Immature natural killer cell (primary cell): ENCODE results near the gene TPST1. TPM values are rescaled to one million over a fixed set of nuclear protein-coding genes. Genes with fewer than 3 reads are reported as not detected.
"Not testable (repeated sequence)": the region's sequence is repeated elsewhere in the genome, so short reads cannot be mapped to it uniquely, and the experiment has no call there.

ENCODE experiments used
- DNase-seq, 3 donors: peaks; one replicate each; pipeline ENCODE4 v3.0.0; 2022; ENCODE audit warnings: mixed read lengths in 1 of 3
- H3K27ac Mint-ChIP-seq, 6 donors: one replicate each; pipeline ENCODE4 v1.8.0; 2020; ENCODE audit warnings: mixed read lengths in 6 of 6, mild to moderate bottlenecking in 5 of 6, inconsistent platforms in 4 of 6, moderate library complexity in 3 of 6
- H3K27me3 Mint-ChIP-seq, 3 donors: one replicate each; pipeline ENCODE4 v1.8.0; 2020 to 2021; ENCODE audit warnings: low read depth in 3 of 3, mild to moderate bottlenecking in 3 of 3, mixed read lengths in 3 of 3, moderate library complexity in 3 of 3, inconsistent platforms in 1 of 3
- H3K36me3 Mint-ChIP-seq, 3 donors: one replicate each; pipeline ENCODE4 v1.8.0; 2020; ENCODE audit warnings: mixed read lengths in 3 of 3, inconsistent platforms in 2 of 3, mild to moderate bottlenecking in 2 of 3
- H3K4me1 Mint-ChIP-seq, 2 donors: one replicate each; pipeline ENCODE4 v1.8.0; 2020; ENCODE audit warnings: inconsistent platforms in 2 of 2, mild to moderate bottlenecking in 2 of 2, mixed read lengths in 2 of 2, moderate library complexity in 1 of 2
- H3K4me3 Mint-ChIP-seq, 5 donors: one replicate each; pipeline ENCODE4 v1.8.0; 2020; ENCODE audit warnings: mild to moderate bottlenecking in 5 of 5, mixed read lengths in 5 of 5, inconsistent platforms in 3 of 5, moderate library complexity in 3 of 5
- H3K9me3 Mint-ChIP-seq, 6 donors: one replicate each; pipeline ENCODE4 v1.8.0; 2020; ENCODE audit warnings: mild to moderate bottlenecking in 6 of 6, mixed read lengths in 6 of 6, inconsistent platforms in 4 of 6, moderate library complexity in 3 of 6
- polyA plus RNA-seq, 3 donors: library from polyadenylated mRNA; unstranded; fragments of 300-500 nt; fragmentation: Illumina TruSeq; gene quantifications; one replicate each; pipeline ENCODE4 v1.2.3, GENCODE V29; 2021

TPST1 gene
- polyA plus RNA-seq: 1 to 10 TPM; 2.4 to 3.9 (median 3.2) TPM

- Mint-ChIP-seq H3K27ac (peak within 1 kb of the TSS; percentile 58 to 88 (median 85)), H3K27me3 (peaks cover 5 to 13% (median 11%) of the 10 kb centered on the region in 3 donors), H3K9me3 (no peaks in the 10 kb centered on the region), H3K4me3 (peak within 1 kb of the TSS; percentile 84 to 98 (median 88)), H3K4me1 (peaks cover 27 to 39% of the 10 kb centered on the region in 2 donors), H3K36me3 (peaks cover 0 to 2% (median 0%) of the 10 kb centered on the region in 3 donors)
- DNase-seq: peak; percentile 88 to 91 (median 89)
Measured at GRCh38 chr7:66204822-66205740, at the start of gene TPST1. TPST1 (plus strand) TSS chr7:66205334; CDS start chr7:66240426, 35,092 bp downstream.

GRCh38 chr7:66156035-66156434, 49.1 kb upstream of the TPST1 start:
- not testable (repeated sequence) for H3K27ac Mint-ChIP-seq, DNase-seq, H3K9me3 Mint-ChIP-seq, H3K4me3 Mint-ChIP-seq, H3K27me3 Mint-ChIP-seq
- peaks cover 16 to 38% (median 29%) of the 10 kb centered on the region in 3 donors for H3K36me3 Mint-ChIP-seq
- peaks cover 10 to 20% of the 10 kb centered on the region in 2 donors for H3K4me1 Mint-ChIP-seq

- H3K27me3 Mint-ChIP-seq: peaks cover 0 to 2% (median 0%) of the 10 kb centered on the region in 3 donors
- no peaks in the 10 kb centered on the region for H3K9me3 Mint-ChIP-seq
- no peak overlapping the region for H3K4me3 Mint-ChIP-seq
- peaks cover 4 to 10% of the 10 kb centered on the region in 2 donors for H3K4me1 Mint-ChIP-seq
- H3K27ac Mint-ChIP-seq: no peak overlapping the region
- DNase-seq: no peak
- H3K36me3 Mint-ChIP-seq: peaks cover 13 to 37% (median 26%) of the 10 kb centered on the region in 3 donors
Measured at GRCh38 chr7:66157060-66157459, 48.1 kb upstream of the TPST1 start.

- Mint-ChIP-seq H3K4me1 (no peaks in the 10 kb centered on the region), H3K9me3 (no peaks in the 10 kb centered on the region), H3K27ac (no peak overlapping the region), H3K36me3 (peaks cover 3 to 19% (median 18%) of the 10 kb centered on the region in 3 donors), H3K4me3 (no peak overlapping the region), H3K27me3 (peaks cover 0 to 3% (median 2%) of the 10 kb centered on the region in 3 donors)
- DNase-seq: no peak
Measured at GRCh38 chr7:66162622-66163021, 42.5 kb upstream of the TPST1 start.

- no peak overlapping the region for H3K27ac Mint-ChIP-seq
- no peaks in the 10 kb centered on the region for H3K9me3 Mint-ChIP-seq
- no peak overlapping the region for H3K4me3 Mint-ChIP-seq
- DNase-seq: no peak
- H3K4me1 Mint-ChIP-seq: no peaks in the 10 kb centered on the region
- H3K27me3 Mint-ChIP-seq: peaks cover 0 to 5% (median 2%) of the 10 kb centered on the region in 3 donors
- H3K36me3 Mint-ChIP-seq: peaks cover 3 to 16% (median 15%) of the 10 kb centered on the region in 3 donors
Measured at GRCh38 chr7:66163186-66163610, 41.9 kb upstream of the TPST1 start.

- Mint-ChIP-seq H3K27me3 (peaks cover 2 to 5% (median 2%) of the 10 kb centered on the region in 3 donors), H3K4me1 (no peaks in the 10 kb centered on the region), H3K9me3 (no peaks in the 10 kb centered on the region), H3K4me3 (no peak overlapping the region), H3K27ac (no peak overlapping the region), H3K36me3 (peaks cover 3 to 11% (median 3%) of the 10 kb centered on the region in 3 donors)
- no peak for DNase-seq
Measured at GRCh38 chr7:66164356-66164755, 40.8 kb upstream of the TPST1 start.

- Mint-ChIP-seq H3K4me1 (no peaks in the 10 kb centered on the region), H3K27me3 (peaks cover 2 to 6% (median 5%) of the 10 kb centered on the region in 3 donors), H3K4me3 (no peak overlapping the region), H3K9me3 (no peaks in the 10 kb centered on the region), H3K36me3 (no peaks in the 10 kb centered on the region), H3K27ac (no peak overlapping the region)
- no peak for DNase-seq
Measured at GRCh38 chr7:66167773-66168387, 37.3 kb upstream of the TPST1 start.

- Mint-ChIP-seq H3K27me3 (peaks cover 0 to 6% (median 5%) of the 10 kb centered on the region in 3 donors), H3K4me1 (no peaks in the 10 kb centered on the region), H3K9me3 (no peaks in the 10 kb centered on the region), H3K4me3 (no peak overlapping the region), H3K36me3 (no peaks in the 10 kb centered on the region), H3K27ac (no peak overlapping the region)
- DNase-seq: no peak
Measured at GRCh38 chr7:66169616-66170015, 35.5 kb upstream of the TPST1 start.

GRCh38 chr7:66170309-66171231, 34.6 kb upstream of the TPST1 start:
- no peaks in the 10 kb centered on the region for H3K9me3 Mint-ChIP-seq
- H3K4me3 Mint-ChIP-seq: no peak overlapping the region
- DNase-seq: no peak
- no peaks in the 10 kb centered on the region for H3K4me1 Mint-ChIP-seq
- H3K27me3 Mint-ChIP-seq: peaks cover 0 to 6% (median 5%) of the 10 kb centered on the region in 3 donors
- H3K36me3 Mint-ChIP-seq: no peaks in the 10 kb centered on the region
- H3K27ac Mint-ChIP-seq: no peak overlapping the region

GRCh38 chr7:66172536-66173401, 32.4 kb upstream of the TPST1 start:
- H3K4me1 Mint-ChIP-seq, DNase-seq, H3K27ac Mint-ChIP-seq, H3K27me3 Mint-ChIP-seq, H3K4me3 Mint-ChIP-seq, H3K9me3 Mint-ChIP-seq, H3K36me3 Mint-ChIP-seq: not testable (repeated sequence)

GRCh38 chr7:66173856-66174255, 31.3 kb upstream of the TPST1 start:
- H3K27ac Mint-ChIP-seq: no peak overlapping the region
- H3K9me3 Mint-ChIP-seq: no peaks in the 10 kb centered on the region
- no peak overlapping the region for H3K4me3 Mint-ChIP-seq
- H3K36me3 Mint-ChIP-seq: no peaks in the 10 kb centered on the region
- peaks cover 0 to 5% (median 2%) of the 10 kb centered on the region in 3 donors for H3K27me3 Mint-ChIP-seq
- DNase-seq: no peak
- H3K4me1 Mint-ChIP-seq: no peaks in the 10 kb centered on the region

- H3K4me1 Mint-ChIP-seq, DNase-seq, H3K9me3 Mint-ChIP-seq, H3K27ac Mint-ChIP-seq, H3K27me3 Mint-ChIP-seq, H3K36me3 Mint-ChIP-seq, H3K4me3 Mint-ChIP-seq: not testable (repeated sequence)
Measured at GRCh38 chr7:66175006-66175405, 30.1 kb upstream of the TPST1 start.

GRCh38 chr7:66176914-66177313, 28.2 kb upstream of the TPST1 start:
- H3K27me3 Mint-ChIP-seq: no peaks in the 10 kb centered on the region

More at GRCh38 chr7:66176914-66177313, 28.2 kb upstream of the TPST1 start:
- no peak overlapping the region for H3K27ac Mint-ChIP-seq
- no peak overlapping the region for H3K4me3 Mint-ChIP-seq
- H3K36me3 Mint-ChIP-seq: no peaks in the 10 kb centered on the region
- H3K9me3 Mint-ChIP-seq: no peaks in the 10 kb centered on the region
- no peaks in the 10 kb centered on the region for H3K4me1 Mint-ChIP-seq
- no peak for DNase-seq
